Choroid plexus epithelial cell (primary cell): ENCODE measurements around the gene RPL35.

Experiments
- DNase-seq: peaks from one replicate; pipeline ENCODE4 v3.0.0-alpha.2; 2010; ENCODE audit warnings: low read depth
- H3K4me3 ChIP-seq: 2 replicates; pipeline ENCODE4 v1.5.1; 2011; ENCODE audit warnings: low read depth, mild to moderate bottlenecking, control low read depth, low read length, moderate library complexity
- TF ChIP-seq, protein P1 (sequence below): conservative IDR thresholded peaks from 2 replicates; pipeline ENCODE4 v1.5.1; 2011; ENCODE audit warnings: low read depth, mild to moderate bottlenecking, control low read depth, inconsistent platforms, low read length, moderate library complexity

Gene RPL35

DNA sequence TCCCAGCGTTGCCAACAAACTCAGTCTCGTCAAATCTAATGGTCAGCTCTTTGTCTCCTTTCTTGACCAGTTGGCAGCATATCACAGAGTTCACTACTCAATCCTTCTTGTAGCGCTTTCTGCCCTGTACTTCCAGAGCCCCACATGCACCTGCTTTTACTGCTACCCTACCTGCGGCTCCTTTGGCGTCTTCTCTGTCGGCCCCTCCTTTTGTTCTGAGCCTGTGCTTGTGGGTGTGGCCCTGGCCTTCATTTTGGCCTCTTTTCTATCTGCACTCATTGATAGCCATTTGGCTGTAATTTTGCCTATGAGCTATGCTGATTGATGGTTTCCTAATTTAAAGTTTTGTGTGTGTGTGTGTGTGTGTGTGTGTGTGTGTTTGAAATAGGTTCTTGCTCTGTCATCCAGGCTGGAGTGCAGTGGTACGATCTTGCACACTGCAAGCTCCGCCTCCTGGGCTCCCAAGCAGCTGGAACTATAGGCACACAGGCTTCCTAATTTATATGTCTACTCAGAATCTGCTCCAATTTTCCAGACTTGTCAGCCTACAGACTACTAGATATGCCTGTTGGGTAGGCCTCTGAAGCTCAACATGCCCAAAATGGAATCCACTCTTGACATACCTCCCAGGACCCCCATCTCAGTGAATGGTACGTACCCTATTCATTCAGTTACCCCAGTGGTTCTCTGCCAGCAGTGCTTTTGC is 32.4 kb upstream of the RPL35 start:
- no peak overlapping the region for H3K4me3 ChIP-seq
- DNase-seq = no peak
- TF ChIP-seq, protein P1, sequence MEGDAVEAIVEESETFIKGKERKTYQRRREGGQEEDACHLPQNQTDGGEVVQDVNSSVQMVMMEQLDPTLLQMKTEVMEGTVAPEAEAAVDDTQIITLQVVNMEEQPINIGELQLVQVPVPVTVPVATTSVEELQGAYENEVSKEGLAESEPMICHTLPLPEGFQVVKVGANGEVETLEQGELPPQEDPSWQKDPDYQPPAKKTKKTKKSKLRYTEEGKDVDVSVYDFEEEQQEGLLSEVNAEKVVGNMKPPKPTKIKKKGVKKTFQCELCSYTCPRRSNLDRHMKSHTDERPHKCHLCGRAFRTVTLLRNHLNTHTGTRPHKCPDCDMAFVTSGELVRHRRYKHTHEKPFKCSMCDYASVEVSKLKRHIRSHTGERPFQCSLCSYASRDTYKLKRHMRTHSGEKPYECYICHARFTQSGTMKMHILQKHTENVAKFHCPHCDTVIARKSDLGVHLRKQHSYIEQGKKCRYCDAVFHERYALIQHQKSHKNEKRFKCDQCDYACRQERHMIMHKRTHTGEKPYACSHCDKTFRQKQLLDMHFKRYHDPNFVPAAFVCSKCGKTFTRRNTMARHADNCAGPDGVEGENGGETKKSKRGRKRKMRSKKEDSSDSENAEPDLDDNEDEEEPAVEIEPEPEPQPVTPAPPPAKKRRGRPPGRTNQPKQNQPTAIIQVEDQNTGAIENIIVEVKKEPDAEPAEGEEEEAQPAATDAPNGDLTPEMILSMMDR = no peak

DNA sequence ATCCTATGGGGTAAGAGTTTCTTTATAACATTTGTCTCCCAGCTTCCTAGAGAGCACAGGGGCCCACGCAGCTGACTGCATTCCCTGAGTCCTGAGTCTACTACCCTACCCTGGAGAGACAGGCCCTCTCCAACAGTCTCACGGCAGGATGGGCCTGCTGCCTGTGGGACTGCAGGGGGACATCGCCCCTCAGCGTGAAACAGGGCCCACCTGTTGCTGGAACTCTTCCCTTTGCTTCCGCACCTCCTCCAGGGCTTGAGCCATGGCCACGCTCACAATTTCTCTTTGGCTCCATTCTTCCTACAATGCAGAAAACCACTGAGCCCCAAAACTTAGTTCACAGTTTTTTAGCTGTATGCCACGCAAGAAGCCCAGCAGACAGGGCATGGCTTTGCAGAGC is 28.4 kb upstream of the RPL35 start:
- TF ChIP-seq, protein P1 = no peak
- no peak overlapping the region for H3K4me3 ChIP-seq
- no peak for DNase-seq

DNA sequence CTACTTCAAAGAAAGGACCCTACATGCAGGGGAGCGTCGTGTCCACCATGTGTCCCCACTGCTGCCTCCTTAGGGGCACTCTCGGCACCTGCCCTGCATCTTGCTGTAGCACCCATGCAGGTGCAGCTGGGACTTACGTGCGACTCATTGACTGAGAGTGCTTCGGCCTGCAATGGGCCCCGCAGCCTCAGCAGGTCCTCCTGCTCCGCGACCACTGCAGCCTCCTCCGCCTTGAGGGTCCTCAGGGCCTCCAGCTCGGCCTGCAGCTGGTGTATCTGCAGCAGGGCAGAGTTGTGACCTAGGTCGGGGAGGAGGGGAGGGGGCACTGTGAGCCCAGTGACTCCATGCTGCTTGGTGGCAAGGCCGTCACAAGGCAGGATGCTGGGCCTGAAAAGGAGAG is 27.2 kb upstream of the RPL35 start:
- DNase-seq = no peak
- TF ChIP-seq, protein P1 = no peak

DNA sequence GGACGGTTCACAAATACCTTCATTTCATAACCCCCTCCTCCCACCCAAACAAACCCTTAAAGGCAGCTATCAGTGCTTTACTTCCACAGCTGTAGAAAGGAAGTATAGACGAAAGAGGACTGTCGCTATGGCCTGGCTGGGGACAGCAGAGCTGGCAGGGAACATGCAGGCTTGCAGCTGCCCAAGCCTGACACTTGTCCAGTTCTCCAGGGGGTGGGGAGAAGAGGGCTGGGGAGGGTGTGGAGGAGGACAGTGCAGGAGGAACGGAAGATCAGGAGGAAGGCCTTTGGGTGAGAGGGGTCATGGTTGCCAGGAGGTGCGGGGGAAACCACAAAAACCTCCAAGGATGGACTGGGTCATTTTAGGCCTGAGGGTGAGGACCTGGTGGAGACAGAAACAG is 26.1 kb upstream of the RPL35 start:
- H3K4me3 ChIP-seq = no peak overlapping the region
- TF ChIP-seq, protein P1 = no peak
- DNase-seq = no peak

More for the DNA sequence above, 27.2 kb upstream of the RPL35 start:
- H3K4me3 ChIP-seq = no peak overlapping the region

DNA sequence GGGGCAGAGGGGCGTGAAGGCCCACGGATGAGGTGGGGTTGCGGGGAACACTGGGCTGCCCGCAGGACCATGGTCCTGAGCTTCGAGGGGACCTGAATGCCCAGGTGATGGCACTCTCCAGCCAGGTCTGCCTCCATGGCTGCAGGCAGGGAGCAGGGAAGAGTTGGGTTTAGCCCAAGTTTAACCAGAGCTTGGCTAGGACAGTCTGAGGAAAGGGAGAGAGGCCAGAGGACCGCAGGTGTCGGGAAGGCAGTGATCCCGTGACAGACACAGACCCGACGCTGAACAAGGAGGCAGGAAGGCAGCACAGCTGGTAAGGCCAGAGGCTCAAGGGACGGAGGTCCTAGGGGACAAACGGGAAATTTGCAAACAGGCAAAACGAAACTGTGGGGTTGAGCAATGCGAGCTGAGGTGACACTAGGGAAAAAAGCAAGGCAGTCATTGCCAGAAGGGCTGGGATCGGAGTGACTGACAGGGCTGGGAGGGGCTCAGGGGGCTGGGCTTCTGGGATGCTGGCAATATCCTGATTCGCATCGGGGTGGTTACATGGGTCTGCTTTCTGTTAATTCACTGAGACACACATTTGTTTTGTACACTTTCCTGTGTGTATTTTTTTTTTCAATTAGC is 25.2 kb upstream of the RPL35 start:
- DNase-seq = no peak
- no peak overlapping the region for H3K4me3 ChIP-seq
- TF ChIP-seq, protein P1 = no peak

DNA sequence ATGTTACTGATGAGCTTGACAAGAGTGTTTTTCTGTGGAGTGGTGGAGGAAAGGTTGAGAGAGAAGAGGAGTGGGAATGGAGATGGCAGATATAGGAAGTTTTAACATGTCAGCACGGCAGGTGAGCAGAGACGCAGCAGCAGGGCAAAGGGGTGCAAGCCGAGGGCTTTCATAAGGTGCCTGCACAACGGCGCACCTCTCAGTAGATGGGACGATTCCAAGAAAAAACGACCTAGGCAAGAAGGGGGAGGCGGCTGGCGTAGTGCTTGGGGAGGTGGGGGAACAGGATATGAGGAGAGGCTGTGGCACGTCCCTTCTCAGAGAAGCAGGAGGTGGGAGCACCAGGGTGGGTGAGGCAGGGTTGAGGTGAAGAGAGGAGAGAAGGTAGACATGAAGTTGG is 24.7 kb upstream of the RPL35 start:
- DNase-seq = no peak
- no peak overlapping the region for H3K4me3 ChIP-seq
- TF ChIP-seq, protein P1 = no peak

DNA sequence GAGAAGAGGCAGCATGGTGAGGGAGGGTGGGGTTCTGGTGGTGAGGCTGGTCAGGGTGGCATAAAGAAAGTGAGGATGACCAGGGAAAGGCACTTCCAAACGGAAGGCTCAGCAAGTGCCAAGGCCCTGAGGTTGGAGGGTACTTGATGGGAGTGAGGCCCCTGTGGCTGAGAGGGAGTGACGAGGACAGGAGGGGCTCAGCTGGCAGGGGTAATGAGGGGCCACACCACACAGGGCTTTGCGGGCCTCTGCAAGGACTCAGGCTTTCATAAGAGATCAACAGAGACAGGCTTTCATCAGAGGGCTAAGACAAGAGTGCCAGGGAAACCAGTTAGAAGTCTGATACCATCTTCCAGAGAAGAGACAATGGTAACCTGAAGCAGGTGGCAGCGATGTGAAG is 23.8 kb upstream of the RPL35 start:
- no peak for DNase-seq
- H3K4me3 ChIP-seq = no peak overlapping the region
- TF ChIP-seq, protein P1 = no peak
